Cortex of kidney (tissue), 1 donor: ENCODE data around the gene BCL7C.
"Not testable (repeated sequence)": the region's sequence is repeated elsewhere in the genome, so short reads cannot be mapped to it uniquely, and the experiment has no call there.

Experiments used
- DNase-seq: peaks from one replicate; lab custom pipeline; 2025; lab: John Stamatoyannopoulos, UW

Gene BCL7C

GRCh38 chr16:30866031-30866430 lies 27.8 kb downstream of the BCL7C start:
- DNase-seq: no peak

- not testable (repeated sequence) for DNase-seq
Measured at GRCh38 chr16:30863178-30863577, 30.7 kb downstream of the BCL7C start.

- DNase-seq: not testable (repeated sequence)
Measured at GRCh38 chr16:30860729-30861128, 33.1 kb downstream of the BCL7C start.

- no peak for DNase-seq
Measured at GRCh38 chr16:30858829-30859423, 35.0 kb downstream of the BCL7C start.

- no peak for DNase-seq
Measured at GRCh38 chr16:30858111-30858495, 35.8 kb downstream of the BCL7C start.

- no peak for DNase-seq
Measured at GRCh38 chr16:30853758-30854157, 40.1 kb downstream of the BCL7C start.

GRCh38 chr16:30850246-30850645 lies 43.6 kb downstream of the BCL7C start:
- DNase-seq: no peak

GRCh38 chr16:30846649-30847402 lies 47.1 kb downstream of the BCL7C start:
- no peak for DNase-seq

- DNase-seq: no peak
Measured at GRCh38 chr16:30844671-30845449, 49.0 kb downstream of the BCL7C start.

- DNase-seq: no peak
Measured at GRCh38 chr16:30844346-30844670, 49.6 kb downstream of the BCL7C start.

GRCh38 chr16:30843501-30843900 lies 50.4 kb downstream of the BCL7C start:
- no peak for DNase-seq

GRCh38 chr16:30842971-30843370 lies 50.9 kb downstream of the BCL7C start:
- no peak for DNase-seq

- no peak for DNase-seq
Measured at GRCh38 chr16:30841332-30841731, 52.5 kb downstream of the BCL7C start.

GRCh38 chr16:30840611-30841010 lies 53.3 kb downstream of the BCL7C start:
- no peak for DNase-seq

GRCh38 chr16:30839523-30840227 lies 54.2 kb downstream of the BCL7C start:
- DNase-seq: no peak

GRCh38 chr16:30838876-30839471 lies 54.9 kb downstream of the BCL7C start:
- DNase-seq: no peak

GRCh38 chr16:30837904-30838303 lies 56.0 kb downstream of the BCL7C start:
- no peak for DNase-seq
